ENCODE data around the gene DPYSL3.

Gene DPYSL3

DNA sequence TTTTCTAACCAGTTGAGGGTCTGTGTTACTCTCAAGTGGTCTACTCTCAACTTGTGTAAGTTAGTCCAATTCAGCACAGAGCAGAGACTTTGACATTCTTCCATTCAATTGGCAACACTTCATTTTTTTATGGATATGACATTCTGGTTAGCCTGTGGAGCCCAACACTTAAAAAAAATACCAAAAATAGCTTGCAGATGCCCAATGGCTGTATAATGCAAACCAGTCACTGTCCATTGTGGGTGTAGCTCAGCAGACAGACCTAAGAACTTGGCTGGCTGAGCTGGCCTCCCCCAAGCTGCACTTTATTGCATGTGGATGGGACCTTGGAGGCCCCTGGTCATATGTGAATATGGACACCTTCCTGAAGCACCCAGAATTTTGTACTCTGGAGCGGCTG is 103.2 kb downstream of the DPYSL3 start:
- no peak for DNase-seq (ENCODE audit: low spot score)
- H3K27me3 ChIP-seq (ENCODE audit: insufficient read depth, poor library complexity, severe bottlenecking): no peaks in the 10 kb centered on the region
- H3K4me3 ChIP-seq (ENCODE audit: severe bottlenecking): no peak overlapping the region
- peaks cover 10% of the 10 kb centered on the region for H3K4me1 ChIP-seq (ENCODE audit: insufficient read depth, poor library complexity, severe bottlenecking)
- no peak for ATAC-seq (ENCODE audit: low read depth)
- no peaks in the 10 kb centered on the region for H3K9me3 ChIP-seq (ENCODE audit: severe bottlenecking)
- TF ChIP-seq, protein P1, sequence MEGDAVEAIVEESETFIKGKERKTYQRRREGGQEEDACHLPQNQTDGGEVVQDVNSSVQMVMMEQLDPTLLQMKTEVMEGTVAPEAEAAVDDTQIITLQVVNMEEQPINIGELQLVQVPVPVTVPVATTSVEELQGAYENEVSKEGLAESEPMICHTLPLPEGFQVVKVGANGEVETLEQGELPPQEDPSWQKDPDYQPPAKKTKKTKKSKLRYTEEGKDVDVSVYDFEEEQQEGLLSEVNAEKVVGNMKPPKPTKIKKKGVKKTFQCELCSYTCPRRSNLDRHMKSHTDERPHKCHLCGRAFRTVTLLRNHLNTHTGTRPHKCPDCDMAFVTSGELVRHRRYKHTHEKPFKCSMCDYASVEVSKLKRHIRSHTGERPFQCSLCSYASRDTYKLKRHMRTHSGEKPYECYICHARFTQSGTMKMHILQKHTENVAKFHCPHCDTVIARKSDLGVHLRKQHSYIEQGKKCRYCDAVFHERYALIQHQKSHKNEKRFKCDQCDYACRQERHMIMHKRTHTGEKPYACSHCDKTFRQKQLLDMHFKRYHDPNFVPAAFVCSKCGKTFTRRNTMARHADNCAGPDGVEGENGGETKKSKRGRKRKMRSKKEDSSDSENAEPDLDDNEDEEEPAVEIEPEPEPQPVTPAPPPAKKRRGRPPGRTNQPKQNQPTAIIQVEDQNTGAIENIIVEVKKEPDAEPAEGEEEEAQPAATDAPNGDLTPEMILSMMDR (IDR thresholded peaks at IDR 0.05; ENCODE audit: poor library complexity, severe bottlenecking): no peak
- H3K27ac ChIP-seq (ENCODE audit: poor library complexity, severe bottlenecking): no peak overlapping the region
- no peaks in the 10 kb centered on the region for H3K36me3 ChIP-seq (ENCODE audit: low read depth)

DNA sequence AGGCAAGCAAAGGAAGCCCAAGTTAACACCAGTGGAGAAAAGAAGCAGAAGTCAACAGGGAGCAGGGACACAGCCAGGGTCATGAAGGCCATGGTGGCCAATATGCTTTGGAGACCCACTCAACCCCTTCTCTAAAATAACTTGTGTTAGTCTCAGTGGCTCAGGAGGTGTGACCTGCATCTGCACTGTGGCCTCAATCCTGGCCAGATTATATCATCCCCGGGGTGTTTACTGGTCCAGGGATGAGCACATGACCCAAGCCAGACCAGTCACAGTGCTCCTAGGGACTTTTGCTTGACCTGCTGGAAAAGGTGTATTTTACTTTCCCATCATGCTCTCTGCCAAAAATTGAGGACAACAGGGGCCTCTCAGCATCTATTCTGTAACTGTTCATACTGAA is 105.2 kb downstream of the DPYSL3 start:
- H3K9me3 ChIP-seq (ENCODE audit: severe bottlenecking): no peaks in the 10 kb centered on the region
- ATAC-seq (ENCODE audit: low read depth) (no peak), DNase-seq (ENCODE audit: low spot score) (no peak)
- H3K36me3 ChIP-seq (ENCODE audit: low read depth): no peaks in the 10 kb centered on the region
- H3K4me1 ChIP-seq (ENCODE audit: insufficient read depth, poor library complexity, severe bottlenecking): peaks cover 10% of the 10 kb centered on the region
- H3K27me3 ChIP-seq (ENCODE audit: insufficient read depth, poor library complexity, severe bottlenecking): no peaks in the 10 kb centered on the region
- H3K4me3 ChIP-seq (ENCODE audit: severe bottlenecking): no peak overlapping the region
- H3K27ac ChIP-seq (ENCODE audit: poor library complexity, severe bottlenecking): peak overlapping the region; percentile 41
- TF ChIP-seq, protein P1 (IDR thresholded peaks at IDR 0.05; ENCODE audit: poor library complexity, severe bottlenecking): no peak

DNA sequence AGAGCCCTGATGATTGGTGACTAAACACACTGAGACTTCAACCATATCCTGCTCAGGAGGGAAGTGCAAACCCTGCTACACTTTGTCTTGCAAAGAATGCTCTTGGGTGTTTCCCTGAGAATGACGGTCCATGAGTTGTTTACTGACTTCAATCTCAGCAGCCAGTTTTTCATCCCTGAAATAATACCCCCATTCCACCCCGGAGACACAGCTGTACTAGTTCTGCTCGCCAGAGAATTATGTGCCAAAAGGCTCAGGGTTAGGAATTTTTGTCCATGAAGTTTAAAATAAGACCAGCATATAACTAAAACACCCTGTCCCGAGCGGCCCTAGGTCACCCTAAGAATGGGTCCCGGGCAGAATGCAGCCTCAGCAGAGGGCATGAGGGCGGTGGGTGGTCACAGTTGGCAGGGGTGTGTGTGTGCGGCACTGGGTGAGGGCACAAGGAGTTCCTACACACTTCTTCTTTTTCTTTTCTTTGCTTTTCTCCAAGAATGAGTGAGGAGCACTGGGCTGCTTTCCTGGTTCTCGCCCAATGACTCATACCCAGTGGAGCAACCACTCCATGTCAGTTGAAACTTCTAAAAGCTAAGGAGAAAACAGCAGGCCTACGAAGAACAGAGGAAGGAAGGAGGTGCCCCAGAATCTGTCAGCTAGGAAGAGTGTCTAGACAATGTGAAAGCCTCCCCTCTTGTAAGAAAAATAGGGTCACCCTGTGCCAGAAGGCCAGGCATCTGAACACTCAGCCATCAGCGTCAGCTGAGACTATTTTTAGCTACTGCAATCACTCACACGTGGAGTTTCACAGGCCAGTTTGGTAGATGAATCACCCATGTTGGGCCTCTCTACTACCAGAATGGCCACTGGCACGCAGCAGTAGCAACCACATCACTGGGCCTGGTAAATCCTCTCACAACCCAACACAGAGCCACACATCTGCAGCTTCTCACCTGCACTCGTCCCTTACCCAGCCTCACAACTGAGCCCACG is 105.9 kb downstream of the DPYSL3 start:
- Histone ChIP-seq H3K27ac (ENCODE audit: poor library complexity, severe bottlenecking) (peak overlapping the region; percentile 41), H3K4me3 (ENCODE audit: severe bottlenecking) (no peak overlapping the region)

DNA sequence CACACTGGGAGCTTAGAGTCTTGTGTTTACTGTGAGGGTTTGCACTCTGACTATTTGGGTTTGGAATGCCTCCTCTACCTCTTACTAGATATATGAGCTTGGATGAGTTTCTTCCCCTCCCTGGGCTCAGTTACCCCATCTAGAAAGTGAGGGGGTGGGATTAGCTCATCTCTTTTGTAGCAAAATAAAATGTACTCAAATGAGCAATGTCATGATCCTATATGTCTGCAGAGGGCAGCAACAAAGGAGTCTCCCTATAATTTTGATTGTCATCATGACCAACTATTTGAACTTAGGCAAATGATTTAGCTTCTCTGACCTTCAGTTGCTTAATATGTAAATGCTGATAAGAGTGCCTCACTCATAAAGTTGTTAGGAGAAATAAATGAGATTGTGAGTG is 109.0 kb downstream of the DPYSL3 start:
- ATAC-seq (ENCODE audit: low read depth): no peak
- DNase-seq (ENCODE audit: low spot score): no peak
- Histone ChIP-seq H3K27ac (ENCODE audit: poor library complexity, severe bottlenecking) (no peak overlapping the region), H3K27me3 (ENCODE audit: insufficient read depth, poor library complexity, severe bottlenecking) (no peaks in the 10 kb centered on the region), H3K36me3 (ENCODE audit: low read depth) (no peaks in the 10 kb centered on the region), H3K9me3 (ENCODE audit: severe bottlenecking) (no peaks in the 10 kb centered on the region), H3K4me3 (ENCODE audit: severe bottlenecking) (no peak overlapping the region), H3K4me1 (ENCODE audit: insufficient read depth, poor library complexity, severe bottlenecking) (peaks cover 10% of the 10 kb centered on the region)
- TF ChIP-seq, protein P1 (IDR thresholded peaks at IDR 0.05; ENCODE audit: poor library complexity, severe bottlenecking): no peak

More for the DNA sequence above, 105.9 kb downstream of the DPYSL3 start:
- TF ChIP-seq, protein P1 (IDR thresholded peaks at IDR 0.05; ENCODE audit: poor library complexity, severe bottlenecking): no peak
- ATAC-seq (ENCODE audit: low read depth): peak; percentile 86
- DNase-seq (ENCODE audit: low spot score): no peak
- Histone ChIP-seq H3K36me3 (ENCODE audit: low read depth) (no peaks in the 10 kb centered on the region), H3K9me3 (ENCODE audit: severe bottlenecking) (no peaks in the 10 kb centered on the region), H3K27me3 (ENCODE audit: insufficient read depth, poor library complexity, severe bottlenecking) (no peaks in the 10 kb centered on the region), H3K4me1 (ENCODE audit: insufficient read depth, poor library complexity, severe bottlenecking) (peaks cover 10% of the 10 kb centered on the region)
